Measurements from ENCODE around the gene IZUMO1. TPM values are rescaled to one million over a fixed set of nuclear protein-coding genes. Genes with fewer than 3 reads are reported as not detected.
"Not testable (repeated sequence)": the region's sequence is repeated elsewhere in the genome, so short reads cannot be mapped to it uniquely, and the experiment has no call there.

Gene IZUMO1
- total RNA-seq, 2 donors from 2014 or later, result not detected

- Histone ChIP-seq H3K27me3 (no peaks in the 10 kb centered on the region), H3K36me3 (no peaks in the 10 kb centered on the region), H3K9me3 (no peaks in the 10 kb centered on the region), H3K27ac (no peak within 1 kb of the TSS), H3K4me1 (peaks cover 9% of the 10 kb centered on the region), H3K4me3 (peak within 1 kb of the TSS; percentile 42), H3K9ac (ENCODE audit: low read depth in 2 of 2, low read length in 2 of 2) (peak within 1 kb of the TSS in 1 of 2 donors; percentile 62)
- no peak for TF ChIP-seq CTCF (IDR thresholded peaks at IDR 0.05)
- no peak for DNase-seq
- intact Hi-C loops (cut with DNase I), result no loop called here
Measured at GRCh38 chr19:48719263-48720171, 27.2 kb downstream of the IZUMO1 start, which contains the start of gene MAMSTR. Gene MAMSTR (minus strand): TSS chr19:48719725. CDS start chr19:48719031, 694 bp downstream.

GRCh38 chr19:48718711-48719231, 27.9 kb downstream of the IZUMO1 start:
- Histone ChIP-seq H3K9ac (ENCODE audit: low read depth in 2 of 2, low read length in 2 of 2) (no peak overlapping the region), H3K9me3 (no peaks in the 10 kb centered on the region), H3K27ac (no peak overlapping the region), H3K4me1 (peaks cover 9% of the 10 kb centered on the region), H3K36me3 (no peaks in the 10 kb centered on the region), H3K27me3 (no peaks in the 10 kb centered on the region), H3K4me3 (no peak overlapping the region)
- intact Hi-C loops (cut with DNase I), result no loop called here
- DNase-seq, result no peak
- no peak for TF ChIP-seq CTCF (IDR thresholded peaks at IDR 0.05)

- H3K4me3 ChIP-seq; H3K27ac ChIP-seq; H3K27me3 ChIP-seq; H3K36me3 ChIP-seq; DNase-seq; H3K9ac ChIP-seq (ENCODE audit: low read depth in 2 of 2, low read length in 2 of 2); intact Hi-C loops (cut with DNase I); H3K9me3 ChIP-seq: not testable (repeated sequence)
- peaks cover 14% of the 10 kb centered on the region for H3K4me1 ChIP-seq
Measured at GRCh38 chr19:48718106-48718505, 28.6 kb downstream of the IZUMO1 start.

GRCh38 chr19:48716562-48717291, 30.0 kb downstream of the IZUMO1 start:
- intact Hi-C loops (cut with DNase I), result no loop called here
- H3K36me3 ChIP-seq, result no peaks in the 10 kb centered on the region
- no peaks in the 10 kb centered on the region for H3K9me3 ChIP-seq
- no peaks in the 10 kb centered on the region for H3K27me3 ChIP-seq
- H3K4me1 ChIP-seq, result peaks cover 15% of the 10 kb centered on the region
- peak; percentile 64 for DNase-seq
- no peak overlapping the region for H3K4me3 ChIP-seq
- H3K9ac ChIP-seq (ENCODE audit: low read depth in 2 of 2, low read length in 2 of 2), result peak overlapping the region; percentile 0 to 40
- peak overlapping the region; percentile 8 for H3K27ac ChIP-seq
- no peak for TF ChIP-seq CTCF (IDR thresholded peaks at IDR 0.05)

GRCh38 chr19:48715681-48716171, 31.0 kb downstream of the IZUMO1 start:
- Histone ChIP-seq H3K9ac (ENCODE audit: low read depth in 2 of 2, low read length in 2 of 2) (peak overlapping the region; percentile 30 to 96), H3K4me1 (peaks cover 15% of the 10 kb centered on the region), H3K4me3 (no peak overlapping the region), H3K27me3 (no peaks in the 10 kb centered on the region), H3K36me3 (no peaks in the 10 kb centered on the region), H3K27ac (peak overlapping the region; percentile 8), H3K9me3 (no peaks in the 10 kb centered on the region)
- intact Hi-C loops (cut with DNase I), result no loop called here
- peak; percentile 59 for DNase-seq
- no peak for TF ChIP-seq CTCF (IDR thresholded peaks at IDR 0.05)

Measured in colonic mucosa (tissue), 4 donors.